K562 (cell line): ENCODE data around the gene ZSWIM6. TPM values are rescaled to one million over a fixed set of nuclear protein-coding genes. Genes with fewer than 3 reads are reported as not detected.

ENCODE experiments used
- ATAC-seq: fragments of 200-7000 bp; cut with Tn5 transposase; 3 replicates; pipeline ENCODE4 v1.9.1; 2020; ENCODE audit warnings: moderate library complexity
- BruUV-seq: library from RNA; stranded (reverse); fragments of 400-500 nt; replicated peaks from 2 replicates; lab custom pipeline; 2021; lab: Mats Ljungman, UMichigan
- CTCF ChIA-PET: fragments of 300-600 bp; formaldehyde crosslinking; extraction: SDS; loops from one replicate; lab custom pipeline; 2021; ENCODE audit warnings: low intra/inter-chr PET ratio; lab: Yijun Ruan, JAX
- POLR2A ChIA-PET: fragments of 300-600, 350-650 bp; sonication (Branson Sonifier 250); formaldehyde crosslinking; extraction: SDS; loops from one replicate; lab custom pipeline; 2021; ENCODE audit warnings: antibody characterized with exemption, inconsistent platforms; lab: Yijun Ruan, JAX
- DNase-seq, 4 experiments: peaks; one replicate each; pipeline versions ENCODE4 v3.0.0 to v3.0.0-alpha.2; 2011 to 2018; ENCODE audit warnings: low spot score in 3 of 4, mixed read lengths in 3 of 4; ENCODE audit errors: extremely low read depth in 1 of 4
- FAIRE-seq: peaks from 2 replicates; lab custom pipeline; 2011; peaks lifted over from hg19 to GRCh38; lab: Jason Lieb, UNC
- H2AFZ ChIP-seq: 2 replicates; pipeline ENCODE4 v1.6.0; 2011; ENCODE audit warnings: low read depth, low read length, control low read depth, inconsistent platforms
- H3K27ac ChIP-seq: fragments of 200-600 bp; 3 replicates; pipeline ENCODE4 v1.8.0; 2011; ENCODE audit warnings: low read depth, mild to moderate bottlenecking, control low read depth, inconsistent platforms, low read length, moderate library complexity, mixed read lengths; ENCODE audit errors: extremely low read depth
- H3K27me3 ChIP-seq, 2 experiments: fragments of 300-600 bp in 1 of 2; 2 replicates in 1 of 2; 3 replicates in 1 of 2; pipeline versions ENCODE4 v1.6.0 to v1.8.0; 2011; ENCODE audit warnings: inconsistent platforms in 2 of 2, low read length in 2 of 2, mild to moderate bottlenecking in 1 of 2, mixed read lengths in 1 of 2, moderate library complexity in 1 of 2; ENCODE audit not compliant: control insufficient read depth in 2 of 2, insufficient read depth in 2 of 2
- H3K36me3 ChIP-seq: fragments of 300-600 bp; 3 replicates; pipeline ENCODE4 v1.8.0; 2011; ENCODE audit warnings: mild to moderate bottlenecking, low read length, inconsistent platforms; ENCODE audit not compliant: control insufficient read depth, insufficient read depth
- H3K4me1 ChIP-seq, 2 experiments: fragments of 200-600 bp in 1 of 2; replicated peaks in 1 of 2; 2 replicates in 1 of 2; 3 replicates in 1 of 2; pipeline versions ENCODE4 v1.5.1 to v1.8.0; 2011; ENCODE audit warnings: inconsistent platforms in 2 of 2, low read length in 2 of 2, mild to moderate bottlenecking in 1 of 2, mixed read lengths in 1 of 2, moderate library complexity in 1 of 2; ENCODE audit not compliant: control insufficient read depth in 2 of 2, insufficient read depth in 2 of 2
- H3K4me2 ChIP-seq: 2 replicates; pipeline ENCODE4 v1.6.1; 2011; ENCODE audit warnings: low read length, control low read depth, inconsistent platforms, mixed read lengths; ENCODE audit not compliant: insufficient read depth
- H3K4me3 ChIP-seq: fragments of 200-600 bp; sonication (generic), shearing (Covaris generic); 2 replicates; pipeline ENCODE4 v1.5.1; 2016; ENCODE audit warnings: control low read depth, inconsistent platforms
- H3K79me2 ChIP-seq: fragments of 200-600 bp; 3 replicates; pipeline ENCODE4 v1.8.0; 2011; ENCODE audit warnings: low read length, inconsistent platforms; ENCODE audit not compliant: control insufficient read depth, insufficient read depth
- H3K9ac ChIP-seq, 2 experiments: 2 replicates each; pipeline versions ENCODE4 v1.6.0 to v1.6.1; 2011; ENCODE audit warnings: low read depth in 2 of 2, low read length in 2 of 2, control low read depth in 1 of 2, inconsistent platforms in 1 of 2, mild to moderate bottlenecking in 1 of 2, mixed read lengths in 1 of 2; ENCODE audit not compliant: insufficient read depth in 1 of 2
- H3K9me1 ChIP-seq: one replicate; pipeline ENCODE4 v1.6.0; 2011; ENCODE audit warnings: inconsistent platforms, mild to moderate bottlenecking, low read length, moderate library complexity; ENCODE audit not compliant: control insufficient read depth, insufficient read depth
- H3K9me3 ChIP-seq: replicated peaks from 2 replicates; pipeline ENCODE4 v1.5.1; 2011; ENCODE audit warnings: low read depth, low read length, inconsistent platforms; ENCODE audit not compliant: control insufficient read depth, insufficient read depth
- H4K20me1 ChIP-seq: replicated peaks from 2 replicates; pipeline ENCODE4 v1.6.1; 2011; ENCODE audit warnings: low read length, inconsistent platforms, mixed read lengths; ENCODE audit not compliant: control insufficient read depth, insufficient read depth
- ESRRA ChIP-seq: fragments of 450-650 bp; IDR thresholded peaks from 2 replicates; pipeline ENCODE4 v1.6.1; 2014; ENCODE audit warnings: low read depth, mild to moderate bottlenecking, moderate library complexity, borderline replicate concordance
- USF2 ChIP-seq: sonication (generic); formaldehyde crosslinking; IDR thresholded peaks from 2 replicates; pipeline ENCODE4 v1.5.0; 2020; ENCODE audit warnings: missing genetic modification reagents
- WGBS: fragments of 100-300 bp; shearing (Covaris generic); methylation state at CpG from one replicate; pipeline ENCODE4 v1.1.6; 2016; ENCODE audit warnings: low coverage, mixed read lengths; ENCODE audit not compliant: insufficient coverage; ENCODE audit errors: missing lambda C conversion rate; 5-methylcytosine and 5-hydroxymethylcytosine counted together
- in situ Hi-C: fragments of 300-500 bp; cut with MboI; formaldehyde crosslinking; loops from 4 replicates; pipeline ENCODE4 v1.15.0; 2018; ENCODE audit warnings: inconsistent platforms, mixed read lengths
- intact Hi-C: fragments of 100-400 bp; cut with micrococcal nuclease; formaldehyde crosslinking; loops from 2 replicates; pipeline ENCODE4 v1.14.2; 2022
- polyA plus RNA-seq, 8 experiments: library from polyadenylated mRNA; depleted of rRNA in 4 of 8; stranded (reverse) in 5 of 8; unstranded in 3 of 8; fragments of >200 nt; fragmentation: Nextera tagmentation in 2 of 8; fragmentation: Illumina TruSeq in 1 of 8; extraction: Ambion mirVana in 2 of 8; extraction: Trizol in 1 of 8; gene quantifications; 2 replicates each; pipeline versions ENCODE4 v1.2.1 to v1.2.3, GENCODE V29; 2011 to 2014; ENCODE audit warnings: inconsistent platforms in 1 of 8, missing spikeins in 1 of 8
- total RNA-seq, 7 experiments: library from RNA; depleted of rRNA in 6 of 7; stranded (reverse); fragments of >200 nt in 6 of 7; fragmentation: Illumina TruSeq in 2 of 7; extraction: Trizol in 2 of 7; gene quantifications; 2 replicates each; pipeline versions ENCODE4 v1.2.1 to v1.2.3, GENCODE V29; 2011 to 2021; ENCODE audit warnings: low replicate concordance in 1 of 7
- TF ChIP-seq, protein P1 (sequence below): fragments of 250-450 bp; sonication (Bioruptor Pico); IDR thresholded peaks from 2 replicates; pipeline ENCODE4 v1.4.0; 2020
- TF ChIP-seq, protein P2 (sequence below): fragments of 200-600 bp; sonication (generic); IDR thresholded peaks from one replicate; pipeline ENCODE4 v1.6.1; 2012; ENCODE audit warnings: mild to moderate bottlenecking, low read depth, low read length, inconsistent platforms

The ZSWIM6 gene
- total and polyA plus RNA-seq, 9 of the 15 experiments (the other 6 are each of a cell fraction or from before 2014, with no cell fraction given) = 0.81 to 3.2 (median 2.0) TPM

- 26% methylated on average over 5 of the region's 5 CpGs for WGBS
- H3K27ac ChIP-seq = no peak overlapping the region
- no peak overlapping the region for H3K4me3 ChIP-seq
- CTCF ChIA-PET = no interaction called here
- no peaks in the 10 kb centered on the region for H3K36me3 ChIP-seq
- no peaks in the 10 kb centered on the region for H3K9me1 ChIP-seq
- no peak for ATAC-seq
- H3K79me2 ChIP-seq = no peaks in the 10 kb centered on the region
- H3K27me3 ChIP-seq = peaks cover 2 to 3% of the 10 kb centered on the region in 2 experiments; a peak in 2 of 5 replicates
- POLR2A ChIA-PET = no interaction called here
- H3K9ac ChIP-seq = no peak overlapping the region
- H2AFZ ChIP-seq = no peak overlapping the region
- no peak overlapping the region for H3K4me2 ChIP-seq
- no peaks in the 10 kb centered on the region for H3K4me1 ChIP-seq
- intact Hi-C loops (no loop called here), in situ Hi-C loops (no loop called here)
- FAIRE-seq = no peak
- no peak for DNase-seq
- H3K9me3 ChIP-seq = no peaks in the 10 kb centered on the region
- no TSS peak for BruUV-seq
- H4K20me1 ChIP-seq = no peaks in the 10 kb centered on the region
- TF ChIP-seq USF2 (no peak), ESRRA (no peak)
- TF ChIP-seq, protein P1, sequence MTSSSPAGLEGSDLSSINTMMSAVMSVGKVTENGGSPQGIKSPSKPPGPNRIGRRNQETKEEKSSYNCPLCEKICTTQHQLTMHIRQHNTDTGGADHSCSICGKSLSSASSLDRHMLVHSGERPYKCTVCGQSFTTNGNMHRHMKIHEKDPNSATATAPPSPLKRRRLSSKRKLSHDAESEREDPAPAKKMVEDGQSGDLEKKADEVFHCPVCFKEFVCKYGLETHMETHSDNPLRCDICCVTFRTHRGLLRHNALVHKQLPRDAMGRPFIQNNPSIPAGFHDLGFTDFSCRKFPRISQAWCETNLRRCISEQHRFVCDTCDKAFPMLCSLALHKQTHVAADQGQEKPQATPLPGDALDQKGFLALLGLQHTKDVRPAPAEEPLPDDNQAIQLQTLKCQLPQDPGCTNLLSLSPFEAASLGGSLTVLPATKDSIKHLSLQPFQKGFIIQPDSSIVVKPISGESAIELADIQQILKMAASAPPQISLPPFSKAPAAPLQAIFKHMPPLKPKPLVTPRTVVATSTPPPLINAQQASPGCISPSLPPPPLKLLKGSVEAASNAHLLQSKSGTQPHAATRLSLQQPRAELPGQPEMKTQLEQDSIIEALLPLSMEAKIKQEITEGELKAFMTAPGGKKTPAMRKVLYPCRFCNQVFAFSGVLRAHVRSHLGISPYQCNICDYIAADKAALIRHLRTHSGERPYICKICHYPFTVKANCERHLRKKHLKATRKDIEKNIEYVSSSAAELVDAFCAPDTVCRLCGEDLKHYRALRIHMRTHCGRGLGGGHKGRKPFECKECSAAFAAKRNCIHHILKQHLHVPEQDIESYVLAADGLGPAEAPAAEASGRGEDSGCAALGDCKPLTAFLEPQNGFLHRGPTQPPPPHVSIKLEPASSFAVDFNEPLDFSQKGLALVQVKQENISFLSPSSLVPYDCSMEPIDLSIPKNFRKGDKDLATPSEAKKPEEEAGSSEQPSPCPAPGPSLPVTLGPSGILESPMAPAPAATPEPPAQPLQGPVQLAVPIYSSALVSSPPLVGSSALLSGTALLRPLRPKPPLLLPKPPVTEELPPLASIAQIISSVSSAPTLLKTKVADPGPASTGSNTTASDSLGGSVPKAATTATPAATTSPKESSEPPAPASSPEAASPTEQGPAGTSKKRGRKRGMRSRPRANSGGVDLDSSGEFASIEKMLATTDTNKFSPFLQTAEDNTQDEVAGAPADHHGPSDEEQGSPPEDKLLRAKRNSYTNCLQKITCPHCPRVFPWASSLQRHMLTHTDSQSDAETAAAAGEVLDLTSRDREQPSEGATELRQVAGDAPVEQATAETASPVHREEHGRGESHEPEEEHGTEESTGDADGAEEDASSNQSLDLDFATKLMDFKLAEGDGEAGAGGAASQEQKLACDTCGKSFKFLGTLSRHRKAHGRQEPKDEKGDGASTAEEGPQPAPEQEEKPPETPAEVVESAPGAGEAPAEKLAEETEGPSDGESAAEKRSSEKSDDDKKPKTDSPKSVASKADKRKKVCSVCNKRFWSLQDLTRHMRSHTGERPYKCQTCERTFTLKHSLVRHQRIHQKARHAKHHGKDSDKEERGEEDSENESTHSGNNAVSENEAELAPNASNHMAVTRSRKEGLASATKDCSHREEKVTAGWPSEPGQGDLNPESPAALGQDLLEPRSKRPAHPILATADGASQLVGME = no peak
- TF ChIP-seq, protein P2, sequence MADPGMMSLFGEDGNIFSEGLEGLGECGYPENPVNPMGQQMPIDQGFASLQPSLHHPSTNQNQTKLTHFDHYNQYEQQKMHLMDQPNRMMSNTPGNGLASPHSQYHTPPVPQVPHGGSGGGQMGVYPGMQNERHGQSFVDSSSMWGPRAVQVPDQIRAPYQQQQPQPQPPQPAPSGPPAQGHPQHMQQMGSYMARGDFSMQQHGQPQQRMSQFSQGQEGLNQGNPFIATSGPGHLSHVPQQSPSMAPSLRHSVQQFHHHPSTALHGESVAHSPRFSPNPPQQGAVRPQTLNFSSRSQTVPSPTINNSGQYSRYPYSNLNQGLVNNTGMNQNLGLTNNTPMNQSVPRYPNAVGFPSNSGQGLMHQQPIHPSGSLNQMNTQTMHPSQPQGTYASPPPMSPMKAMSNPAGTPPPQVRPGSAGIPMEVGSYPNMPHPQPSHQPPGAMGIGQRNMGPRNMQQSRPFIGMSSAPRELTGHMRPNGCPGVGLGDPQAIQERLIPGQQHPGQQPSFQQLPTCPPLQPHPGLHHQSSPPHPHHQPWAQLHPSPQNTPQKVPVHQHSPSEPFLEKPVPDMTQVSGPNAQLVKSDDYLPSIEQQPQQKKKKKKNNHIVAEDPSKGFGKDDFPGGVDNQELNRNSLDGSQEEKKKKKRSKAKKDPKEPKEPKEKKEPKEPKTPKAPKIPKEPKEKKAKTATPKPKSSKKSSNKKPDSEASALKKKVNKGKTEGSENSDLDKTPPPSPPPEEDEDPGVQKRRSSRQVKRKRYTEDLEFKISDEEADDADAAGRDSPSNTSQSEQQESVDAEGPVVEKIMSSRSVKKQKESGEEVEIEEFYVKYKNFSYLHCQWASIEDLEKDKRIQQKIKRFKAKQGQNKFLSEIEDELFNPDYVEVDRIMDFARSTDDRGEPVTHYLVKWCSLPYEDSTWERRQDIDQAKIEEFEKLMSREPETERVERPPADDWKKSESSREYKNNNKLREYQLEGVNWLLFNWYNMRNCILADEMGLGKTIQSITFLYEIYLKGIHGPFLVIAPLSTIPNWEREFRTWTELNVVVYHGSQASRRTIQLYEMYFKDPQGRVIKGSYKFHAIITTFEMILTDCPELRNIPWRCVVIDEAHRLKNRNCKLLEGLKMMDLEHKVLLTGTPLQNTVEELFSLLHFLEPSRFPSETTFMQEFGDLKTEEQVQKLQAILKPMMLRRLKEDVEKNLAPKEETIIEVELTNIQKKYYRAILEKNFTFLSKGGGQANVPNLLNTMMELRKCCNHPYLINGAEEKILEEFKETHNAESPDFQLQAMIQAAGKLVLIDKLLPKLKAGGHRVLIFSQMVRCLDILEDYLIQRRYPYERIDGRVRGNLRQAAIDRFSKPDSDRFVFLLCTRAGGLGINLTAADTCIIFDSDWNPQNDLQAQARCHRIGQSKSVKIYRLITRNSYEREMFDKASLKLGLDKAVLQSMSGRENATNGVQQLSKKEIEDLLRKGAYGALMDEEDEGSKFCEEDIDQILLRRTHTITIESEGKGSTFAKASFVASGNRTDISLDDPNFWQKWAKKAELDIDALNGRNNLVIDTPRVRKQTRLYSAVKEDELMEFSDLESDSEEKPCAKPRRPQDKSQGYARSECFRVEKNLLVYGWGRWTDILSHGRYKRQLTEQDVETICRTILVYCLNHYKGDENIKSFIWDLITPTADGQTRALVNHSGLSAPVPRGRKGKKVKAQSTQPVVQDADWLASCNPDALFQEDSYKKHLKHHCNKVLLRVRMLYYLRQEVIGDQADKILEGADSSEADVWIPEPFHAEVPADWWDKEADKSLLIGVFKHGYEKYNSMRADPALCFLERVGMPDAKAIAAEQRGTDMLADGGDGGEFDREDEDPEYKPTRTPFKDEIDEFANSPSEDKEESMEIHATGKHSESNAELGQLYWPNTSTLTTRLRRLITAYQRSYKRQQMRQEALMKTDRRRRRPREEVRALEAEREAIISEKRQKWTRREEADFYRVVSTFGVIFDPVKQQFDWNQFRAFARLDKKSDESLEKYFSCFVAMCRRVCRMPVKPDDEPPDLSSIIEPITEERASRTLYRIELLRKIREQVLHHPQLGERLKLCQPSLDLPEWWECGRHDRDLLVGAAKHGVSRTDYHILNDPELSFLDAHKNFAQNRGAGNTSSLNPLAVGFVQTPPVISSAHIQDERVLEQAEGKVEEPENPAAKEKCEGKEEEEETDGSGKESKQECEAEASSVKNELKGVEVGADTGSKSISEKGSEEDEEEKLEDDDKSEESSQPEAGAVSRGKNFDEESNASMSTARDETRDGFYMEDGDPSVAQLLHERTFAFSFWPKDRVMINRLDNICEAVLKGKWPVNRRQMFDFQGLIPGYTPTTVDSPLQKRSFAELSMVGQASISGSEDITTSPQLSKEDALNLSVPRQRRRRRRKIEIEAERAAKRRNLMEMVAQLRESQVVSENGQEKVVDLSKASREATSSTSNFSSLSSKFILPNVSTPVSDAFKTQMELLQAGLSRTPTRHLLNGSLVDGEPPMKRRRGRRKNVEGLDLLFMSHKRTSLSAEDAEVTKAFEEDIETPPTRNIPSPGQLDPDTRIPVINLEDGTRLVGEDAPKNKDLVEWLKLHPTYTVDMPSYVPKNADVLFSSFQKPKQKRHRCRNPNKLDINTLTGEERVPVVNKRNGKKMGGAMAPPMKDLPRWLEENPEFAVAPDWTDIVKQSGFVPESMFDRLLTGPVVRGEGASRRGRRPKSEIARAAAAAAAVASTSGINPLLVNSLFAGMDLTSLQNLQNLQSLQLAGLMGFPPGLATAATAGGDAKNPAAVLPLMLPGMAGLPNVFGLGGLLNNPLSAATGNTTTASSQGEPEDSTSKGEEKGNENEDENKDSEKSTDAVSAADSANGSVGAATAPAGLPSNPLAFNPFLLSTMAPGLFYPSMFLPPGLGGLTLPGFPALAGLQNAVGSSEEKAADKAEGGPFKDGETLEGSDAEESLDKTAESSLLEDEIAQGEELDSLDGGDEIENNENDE = no peak
These were observed 166.1 kb downstream of the ZSWIM6 start for GRCh38 chr5:61498121-61498520.
